ENCODE measurements around the gene CTSV.
"Not testable (repeated sequence)": the region's sequence is repeated elsewhere in the genome, so short reads cannot be mapped to it uniquely, and the experiment has no call there.

The CTSV gene

DNA sequence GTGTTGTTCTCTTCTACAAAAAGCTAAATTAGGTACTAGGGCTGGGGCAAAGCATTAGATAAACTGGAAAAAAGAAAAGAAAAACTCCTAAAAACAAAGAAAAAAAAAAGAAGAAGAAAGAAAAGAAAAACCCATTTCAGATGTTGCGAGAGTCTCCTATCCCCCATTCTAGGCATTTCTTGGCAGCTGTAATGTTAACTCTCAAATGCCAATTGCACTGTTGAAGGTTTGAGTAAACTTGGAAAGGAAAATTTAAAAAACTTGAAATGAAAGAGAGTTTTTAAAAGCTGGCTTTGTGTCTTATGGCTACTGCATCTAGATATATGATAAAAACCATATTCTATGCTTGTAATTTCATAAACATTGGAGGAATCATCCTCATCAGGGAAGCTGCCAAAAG is 34.6 kb upstream of the CTSV start:
- TF ChIP-seq CTCF (IDR thresholded peaks at IDR 0.05; ENCODE audit: insufficient read depth, missing control alignments), result no peak
- DNase-seq (ENCODE audit: insufficient read length, low spot score), result no peak
- no peak for FAIRE-seq

- no peak for FAIRE-seq
- no peak for DNase-seq (ENCODE audit: insufficient read length, low spot score)
- TF ChIP-seq CTCF (IDR thresholded peaks at IDR 0.05; ENCODE audit: insufficient read depth, missing control alignments), result no peak
Measured at GRCh38 chr9:97072285-97072776, 33.4 kb upstream of the CTSV start.

GRCh38 chr9:97070325-97070724 is 31.4 kb upstream of the CTSV start:
- DNase-seq (ENCODE audit: insufficient read length, low spot score); FAIRE-seq: not testable (repeated sequence)

- TF ChIP-seq CTCF (IDR thresholded peaks at IDR 0.05; ENCODE audit: insufficient read depth, missing control alignments), result no peak
- DNase-seq (ENCODE audit: insufficient read length, low spot score), result no peak
- no peak for FAIRE-seq
Measured at GRCh38 chr9:97067490-97067889, 28.5 kb upstream of the CTSV start.

DNA sequence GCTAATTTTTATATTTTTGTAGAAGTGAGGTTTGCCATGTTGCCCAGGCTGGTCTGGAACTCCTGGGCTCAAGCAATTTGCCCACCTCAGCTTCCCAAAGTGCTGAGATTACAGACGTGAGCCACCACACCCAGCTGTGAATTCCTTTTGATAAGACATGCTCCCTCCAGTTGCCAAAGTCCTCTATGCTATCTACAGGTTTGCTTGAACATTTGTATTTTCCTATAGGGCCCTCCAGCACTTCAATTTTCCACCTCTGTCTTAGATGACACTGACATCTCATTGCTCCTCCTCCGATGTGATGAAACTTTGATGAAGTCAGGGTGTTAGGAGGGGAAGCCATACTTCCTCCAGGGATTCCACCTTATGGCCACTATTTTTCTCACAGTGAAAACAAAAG is 25.2 kb upstream of the CTSV start:
- DNase-seq (ENCODE audit: insufficient read length, low spot score) (no peak), FAIRE-seq (no peak)
- TF ChIP-seq CTCF (IDR thresholded peaks at IDR 0.05; ENCODE audit: insufficient read depth, missing control alignments), result no peak

GRCh38 chr9:97060796-97061195 is 21.9 kb upstream of the CTSV start:
- FAIRE-seq, result no peak
- TF ChIP-seq CTCF (IDR thresholded peaks at IDR 0.05; ENCODE audit: insufficient read depth, missing control alignments), result no peak
- DNase-seq (ENCODE audit: insufficient read length, low spot score), result no peak

DNA sequence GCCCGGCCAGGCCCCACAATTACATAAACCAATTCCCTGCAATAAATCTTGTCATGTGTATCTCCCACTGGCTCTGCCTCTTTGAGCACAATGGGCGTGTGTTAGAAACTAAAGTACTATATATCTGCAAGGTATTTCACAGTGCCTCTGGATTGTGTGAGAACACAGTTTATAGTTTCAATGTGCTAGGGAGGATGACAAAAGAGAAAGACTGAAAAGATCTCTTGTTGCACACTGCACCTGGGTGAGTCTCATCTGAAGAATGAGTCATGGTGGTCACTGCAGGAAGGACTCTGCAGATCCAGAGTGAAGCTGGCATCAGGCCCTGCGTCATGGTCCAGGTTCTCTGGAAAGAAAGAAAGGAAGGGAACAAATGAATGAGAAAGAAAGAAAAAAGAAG is 20.7 kb upstream of the CTSV start:
- TF ChIP-seq CTCF (IDR thresholded peaks at IDR 0.05; ENCODE audit: insufficient read depth, missing control alignments), result no peak
- DNase-seq (ENCODE audit: insufficient read length, low spot score) (no peak), FAIRE-seq (no peak)

DNA sequence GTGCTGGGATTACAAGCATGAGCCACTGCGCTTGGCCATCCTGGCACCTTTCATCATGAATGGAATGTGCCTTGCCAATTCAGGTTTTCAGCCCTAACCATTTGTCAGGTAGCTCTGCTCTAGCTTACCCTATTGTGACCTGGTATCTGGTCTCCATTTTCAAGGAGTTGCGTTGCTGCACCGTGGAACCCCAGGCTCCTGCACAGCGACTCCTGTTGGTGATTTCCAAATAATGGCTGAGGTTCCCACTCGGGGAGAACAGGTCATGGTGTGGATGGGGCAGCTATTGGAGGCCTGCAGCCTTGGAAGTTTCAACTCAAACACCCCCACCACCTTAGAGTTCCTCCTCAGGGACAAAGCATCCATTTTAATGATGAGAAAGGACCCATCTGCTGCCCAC is 18.7 kb upstream of the CTSV start:
- FAIRE-seq, result no peak
- no peak for DNase-seq (ENCODE audit: insufficient read length, low spot score)

DNA sequence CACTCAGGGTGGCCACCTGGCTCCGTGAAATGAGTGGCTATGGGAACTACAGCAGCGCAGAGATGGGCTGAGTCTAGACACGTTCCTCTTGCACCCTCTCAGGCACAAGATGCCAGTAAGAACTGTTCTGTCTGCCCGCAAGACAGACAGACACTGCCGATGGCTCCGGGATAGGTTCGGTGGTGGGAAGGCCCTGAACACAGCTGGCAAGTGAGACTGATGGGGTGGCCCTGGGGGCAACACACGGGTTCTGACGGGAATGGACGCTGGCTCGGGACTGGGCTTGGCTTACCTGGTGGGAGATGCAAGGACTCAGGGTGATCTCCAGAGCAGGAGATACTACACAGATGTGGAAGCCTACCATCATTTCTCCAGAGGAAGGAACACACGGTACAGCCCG is 16.9 kb upstream of the CTSV start:
- DNase-seq (ENCODE audit: insufficient read length, low spot score); FAIRE-seq: not testable (repeated sequence)

More for the DNA sequence above, 18.7 kb upstream of the CTSV start:
- TF ChIP-seq CTCF (IDR thresholded peaks at IDR 0.05; ENCODE audit: insufficient read depth, missing control alignments), result no peak
